Gastroesophageal sphincter (tissue), 3 donors: ENCODE data around the gene HLCS.

Experiments
- EP300 ChIP-seq: sonication (generic); formaldehyde crosslinking; IDR thresholded peaks from one replicate; pipeline ENCODE4 v1.6.1; 2017; ENCODE audit warnings: antibody characterized with exemption, mild to moderate bottlenecking
- POLR2A ChIP-seq, 2 donors: fragments of 450-650 bp; IDR thresholded peaks; one replicate each; pipeline ENCODE4 v1.6.1; 2017; ENCODE audit warnings: antibody characterized with exemption in 2 of 2, mild to moderate bottlenecking in 2 of 2, moderate library complexity in 1 of 2
- TF ChIP-seq, protein P1 (sequence below), 4 experiments: fragments of 200-600 bp in 2 of 4; fragments of 450-650 bp in 2 of 4; sonication (generic) in 1 of 4; IDR thresholded peaks; one replicate each; pipeline ENCODE4 v1.5.1; 2017 to 2019; ENCODE audit warnings: antibody characterized with exemption in 4 of 4, mild to moderate bottlenecking in 2 of 4, moderate library complexity in 2 of 4

GRCh38 chr21:36848730-36849274 is 117.7 kb downstream of the HLCS start:
- TF ChIP-seq, protein P1, sequence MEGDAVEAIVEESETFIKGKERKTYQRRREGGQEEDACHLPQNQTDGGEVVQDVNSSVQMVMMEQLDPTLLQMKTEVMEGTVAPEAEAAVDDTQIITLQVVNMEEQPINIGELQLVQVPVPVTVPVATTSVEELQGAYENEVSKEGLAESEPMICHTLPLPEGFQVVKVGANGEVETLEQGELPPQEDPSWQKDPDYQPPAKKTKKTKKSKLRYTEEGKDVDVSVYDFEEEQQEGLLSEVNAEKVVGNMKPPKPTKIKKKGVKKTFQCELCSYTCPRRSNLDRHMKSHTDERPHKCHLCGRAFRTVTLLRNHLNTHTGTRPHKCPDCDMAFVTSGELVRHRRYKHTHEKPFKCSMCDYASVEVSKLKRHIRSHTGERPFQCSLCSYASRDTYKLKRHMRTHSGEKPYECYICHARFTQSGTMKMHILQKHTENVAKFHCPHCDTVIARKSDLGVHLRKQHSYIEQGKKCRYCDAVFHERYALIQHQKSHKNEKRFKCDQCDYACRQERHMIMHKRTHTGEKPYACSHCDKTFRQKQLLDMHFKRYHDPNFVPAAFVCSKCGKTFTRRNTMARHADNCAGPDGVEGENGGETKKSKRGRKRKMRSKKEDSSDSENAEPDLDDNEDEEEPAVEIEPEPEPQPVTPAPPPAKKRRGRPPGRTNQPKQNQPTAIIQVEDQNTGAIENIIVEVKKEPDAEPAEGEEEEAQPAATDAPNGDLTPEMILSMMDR (IDR thresholded peaks at IDR 0.05), result no peak
- TF ChIP-seq EP300, result no peak
- TF ChIP-seq POLR2A (IDR thresholded peaks at IDR 0.05), result no peak
